Thyroid gland (tissue), 4 donors: ENCODE data around the gene PTPN21.

ENCODE experiments used
- CTCF ChIP-seq, 6 experiments: fragments of 200-600 bp in 3 of 6; fragments of 450-650 bp in 3 of 6; sonication (generic) in 3 of 6; IDR thresholded peaks; one replicate each; pipeline ENCODE4 v1.5.1; 2016 to 2019; ENCODE audit warnings: antibody characterized with exemption in 6 of 6, mild to moderate bottlenecking in 2 of 6, inconsistent platforms in 1 of 6, moderate library complexity in 1 of 6
- POLR2A ChIP-seq, 2 donors: fragments of 450-650 bp; IDR thresholded peaks; one replicate each; pipeline ENCODE4 v1.6.1; 2017; ENCODE audit warnings: antibody characterized with exemption in 2 of 2, mild to moderate bottlenecking in 2 of 2, moderate library complexity in 1 of 2

DNA sequence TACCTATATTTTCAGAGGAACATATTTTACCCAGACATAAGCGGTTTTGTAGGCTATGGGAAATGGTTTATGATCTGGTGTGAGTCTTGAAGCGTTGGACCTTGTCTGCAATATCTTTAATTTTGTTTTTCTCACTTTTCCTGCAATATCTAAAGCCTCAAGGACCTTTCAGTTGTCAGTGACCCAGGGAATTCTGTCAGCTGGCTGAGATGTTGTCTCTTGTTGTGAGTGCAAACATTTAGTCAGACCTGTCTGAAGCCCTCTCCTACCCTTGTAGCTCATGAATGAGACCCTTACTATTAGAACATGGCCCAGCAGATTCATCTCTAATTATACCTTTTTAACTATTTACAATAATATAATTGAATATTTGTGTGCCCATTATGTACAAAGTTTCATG, 115.7 kb downstream of the PTPN21 start:
- TF ChIP-seq CTCF (IDR thresholded peaks at IDR 0.05) (no peak), POLR2A (IDR thresholded peaks at IDR 0.05) (no peak)
